MM.1S (cell line): ENCODE data around the gene FAM185A.
"Not testable (repeated sequence)": the region's sequence is repeated elsewhere in the genome, so short reads cannot be mapped to it uniquely, and the experiment has no call there.

Experiments used
- CTCF ChIP-seq: fragments of 300-600 bp; sonication (generic); IDR thresholded peaks from 2 replicates; pipeline ENCODE4 v1.5.1; 2016; ENCODE audit warnings: antibody characterized with exemption, low read length, mixed read lengths
- EZH2 ChIP-seq: fragments of 300-600 bp; sonication (generic); optimal IDR thresholded peaks from 2 replicates; pipeline ENCODE3; 2017; ENCODE audit warnings: low read depth, mild to moderate bottlenecking, antibody characterized with exemption, low read length, mixed read lengths
- EZH2phosphoT487 ChIP-seq: fragments of 300-600 bp; sonication (generic); IDR thresholded peaks from 2 replicates; pipeline ENCODE4 v1.6.1; 2018; ENCODE audit warnings: antibody characterized with exemption, low read length

- TF ChIP-seq CTCF, EZH2phosphoT487, EZH2: not testable (repeated sequence)
Measured at GRCh38 chr7:102770467-102770866, 21.7 kb downstream of the FAM185A start.
